Endothelial cell of umbilical vein (primary cell): ENCODE measurements around the gene INKA1.

Experiments used
- CTCF ChIP-seq, 2 donors: IDR thresholded peaks; 1 replicate in 1 of 2; 2 replicates in 1 of 2; pipeline ENCODE4 v1.5.1; 2011; ENCODE audit warnings: low read length in 2 of 2, mild to moderate bottlenecking in 2 of 2, moderate library complexity in 2 of 2, control low read depth in 1 of 2, inconsistent platforms in 1 of 2, low read depth in 1 of 2; ENCODE audit not compliant: insufficient read depth in 1 of 2; ENCODE audit errors: extremely low read depth in 1 of 2
- EZH2 ChIP-seq: IDR thresholded peaks from 2 replicates; pipeline ENCODE4 v1.6.1; 2012; ENCODE audit warnings: borderline replicate concordance, low read depth, mild to moderate bottlenecking, moderate library complexity, low read length, inconsistent platforms; ENCODE audit not compliant: severe bottlenecking
- FOS ChIP-seq: IDR thresholded peaks from 2 replicates; pipeline ENCODE4 v1.6.1; 2011; ENCODE audit warnings: mild to moderate bottlenecking, low read length, moderate library complexity, borderline replicate concordance; ENCODE audit not compliant: insufficient read depth
- MYC ChIP-seq: IDR thresholded peaks from one replicate; pipeline ENCODE4 v1.6.1; 2011; ENCODE audit warnings: mild to moderate bottlenecking, low read depth, low read length
- POLR2A ChIP-seq: IDR thresholded peaks from 2 replicates; pipeline ENCODE4 v1.6.1; 2012; ENCODE audit warnings: low read depth, mild to moderate bottlenecking, control low read depth, low read length

GRCh38 chr3:49840388-49840787 is 37.3 kb downstream of the INKA1 start:
- no peak for TF ChIP-seq FOS
- no peak for TF ChIP-seq CTCF (IDR thresholded peaks at IDR 0.05; ENCODE audit: extremely low read depth in 1 of 2, insufficient read depth in 1 of 2, low read depth in 1 of 2, low read length in 2 of 2)
- TF ChIP-seq EZH2, result no peak
- TF ChIP-seq POLR2A, result no peak
- no peak for TF ChIP-seq MYC
